ENCODE measurements around the gene SLC29A3. TPM values are rescaled to one million over a fixed set of nuclear protein-coding genes. Genes with fewer than 3 reads are reported as not detected.

The SLC29A3 gene
- total RNA-seq, 1 experiment from 2014 or later: 9.2 TPM

GRCh38 chr10:71308985-71309384 lies 10.1 kb upstream of the SLC29A3 start:
- peaks cover 9% of the 10 kb centered on the region in 2 experiments for H3K4me1 Mint-ChIP-seq

More at GRCh38 chr10:71308985-71309384, 10.1 kb upstream of the SLC29A3 start:
- Histone ChIP-seq H4K91ac (ENCODE audit: insufficient read length, low read depth, low read length) (no peak overlapping the region), H2AFZ (ENCODE audit: low read length) (no peak overlapping the region), H4K5ac (ENCODE audit: insufficient read length, low read depth, low read length) (no peak overlapping the region), H3K14ac (ENCODE audit: insufficient read depth, low read length) (no peak overlapping the region), H3T11ph (ENCODE audit: low read length) (no peak overlapping the region), H3K56ac (ENCODE audit: insufficient read length, low read depth, low read length) (no peak overlapping the region), H3K9ac (ENCODE audit: extremely low read depth, insufficient read length, low read length) (no peak overlapping the region), H3K79me1 (ENCODE audit: insufficient read depth, low read depth, low read length, poor library complexity, severe bottlenecking) (no peaks in the 10 kb centered on the region), H3K9me3 (ENCODE audit: control insufficient read depth, low read depth, low read length) (no peaks in the 10 kb centered on the region), H3K23ac (ENCODE audit: insufficient read length, low read depth, low read length) (no peak overlapping the region), H2BK15ac (ENCODE audit: low read depth, low read length) (no peak overlapping the region), H2BK12ac (ENCODE audit: insufficient read length, low read depth, low read length) (no peak overlapping the region), H3K4me2 (ENCODE audit: insufficient read depth, insufficient read length, low read length) (no peak overlapping the region), H2BK20ac (ENCODE audit: low read depth, low read length, poor library complexity, severe bottlenecking) (no peak overlapping the region), H2BK120ac (ENCODE audit: low read depth, low read length, poor library complexity, severe bottlenecking) (no peak overlapping the region), H2BK5ac (ENCODE audit: insufficient read length, low read length) (no peak overlapping the region), H3K23me2 (ENCODE audit: insufficient read length, low read depth, low read length, poor library complexity, severe bottlenecking) (no peaks in the 10 kb centered on the region), H3K4me1 (ENCODE audit: insufficient read depth, low read length) (no peaks in the 10 kb centered on the region), H3K79me2 (ENCODE audit: insufficient read depth, low read length) (no peaks in the 10 kb centered on the region), H3K4ac (ENCODE audit: low read depth, low read length) (no peak overlapping the region), H3K27ac (ENCODE audit: insufficient read length, low read depth, low read length) (no peak overlapping the region), H3K27me3 (ENCODE audit: insufficient read depth, low read length) (no peaks in the 10 kb centered on the region; the same call in 1 of the 2 replicates), H4K20me1 (ENCODE audit: control insufficient read depth, insufficient read depth, insufficient read length) (no peaks in the 10 kb centered on the region), H4K8ac (replicated peaks; ENCODE audit: insufficient read length, low read depth, low read length) (no peak overlapping the region), H2AK5ac (ENCODE audit: insufficient read length, low read length) (no peak overlapping the region), H3K18ac (ENCODE audit: insufficient read length, low read depth, low read length) (no peak overlapping the region)
- Mint-ChIP-seq H3K27me3 (ENCODE audit: low read depth) (peaks cover 22% of the 10 kb centered on the region), H3K27ac (no peak overlapping the region), H3K9me3 (no peaks in the 10 kb centered on the region; a peak in 1 of 5 replicates), H3K4me3 (no peak overlapping the region), H3K36me3 (ENCODE audit: insufficient read depth in 1 of 3, low read depth in 3 of 3) (no peaks in the 10 kb centered on the region)
- no peak for TF ChIP-seq CTCF (conservative IDR thresholded peaks at IDR 0.05)
- WGBS (ENCODE audit: extremely low coverage, insufficient read length, low lambda C conversion rate): no CpG with 5 or more reads among the region's 3 CpGs
- no peak for DNase-seq

All from H9 (cell line).